Measurements from ENCODE around the gene PILRB. TPM values are rescaled to one million over a fixed set of nuclear protein-coding genes. Genes with fewer than 3 reads are reported as not detected.

Gene PILRB
- total RNA-seq, 6 experiments from 2014 or later = 12.0 to 36.2 (median 22.7) TPM

GRCh38 chr7:100386940-100387339, 29.0 kb downstream of the PILRB start:
- Histone ChIP-seq H3K27me3 (no peaks in the 10 kb centered on the region), H3K4me1 (no peaks in the 10 kb centered on the region), H3K9me3 (no peaks in the 10 kb centered on the region), H3K27ac (no peak overlapping the region), H3K36me3 (no peaks in the 10 kb centered on the region), H3K4me3 (no peak overlapping the region)
- ATAC-seq = no peak
- no peak for DNase-seq
- intact Hi-C loops (cut with DNase I) = no loop called here
- 60% methylated on average over 5 of the region's 5 CpGs for WGBS (ENCODE audit: insufficient coverage, low coverage, low lambda C conversion rate, missing lambda C conversion rate)
- TF ChIP-seq CTCF (IDR thresholded peaks at IDR 0.05) (no peak), POLR2A (IDR thresholded peaks at IDR 0.05) (no peak)

- no peaks in the 10 kb centered on the region for H3K4me1 ChIP-seq
- H3K27ac ChIP-seq = no peak overlapping the region
- intact Hi-C loops (cut with DNase I) = no loop called here
- no peak for TF ChIP-seq CTCF (IDR thresholded peaks at IDR 0.05)
- TF ChIP-seq POLR2A (IDR thresholded peaks at IDR 0.05) = no peak
- ATAC-seq (no peak), DNase-seq (no peak)
- no peak overlapping the region for H3K4me3 ChIP-seq
- 60% methylated on average over 2 of the region's 2 CpGs for WGBS (ENCODE audit: insufficient coverage, low coverage, low lambda C conversion rate, missing lambda C conversion rate)
- no peaks in the 10 kb centered on the region for H3K9me3 ChIP-seq
- H3K27me3 ChIP-seq = no peaks in the 10 kb centered on the region
- no peaks in the 10 kb centered on the region for H3K36me3 ChIP-seq
These were observed 29.8 kb downstream of the PILRB start for GRCh38 chr7:100387695-100388094.

GRCh38 chr7:100389437-100390088, 31.6 kb downstream of the PILRB start:
- Histone ChIP-seq H3K4me3 (no peak overlapping the region), H3K27me3 (no peaks in the 10 kb centered on the region), H3K4me1 (no peaks in the 10 kb centered on the region), H3K9me3 (no peaks in the 10 kb centered on the region), H3K27ac (no peak overlapping the region), H3K36me3 (no peaks in the 10 kb centered on the region)
- TF ChIP-seq POLR2A (IDR thresholded peaks at IDR 0.05) (no peak), CTCF (IDR thresholded peaks at IDR 0.05) (no peak)
- DNase-seq = no peak
- WGBS (ENCODE audit: insufficient coverage, low coverage, low lambda C conversion rate, missing lambda C conversion rate) = 55% methylated on average over 6 of the region's 9 CpGs
- intact Hi-C loops (cut with DNase I) = no loop called here
- no peak for ATAC-seq

DNA sequence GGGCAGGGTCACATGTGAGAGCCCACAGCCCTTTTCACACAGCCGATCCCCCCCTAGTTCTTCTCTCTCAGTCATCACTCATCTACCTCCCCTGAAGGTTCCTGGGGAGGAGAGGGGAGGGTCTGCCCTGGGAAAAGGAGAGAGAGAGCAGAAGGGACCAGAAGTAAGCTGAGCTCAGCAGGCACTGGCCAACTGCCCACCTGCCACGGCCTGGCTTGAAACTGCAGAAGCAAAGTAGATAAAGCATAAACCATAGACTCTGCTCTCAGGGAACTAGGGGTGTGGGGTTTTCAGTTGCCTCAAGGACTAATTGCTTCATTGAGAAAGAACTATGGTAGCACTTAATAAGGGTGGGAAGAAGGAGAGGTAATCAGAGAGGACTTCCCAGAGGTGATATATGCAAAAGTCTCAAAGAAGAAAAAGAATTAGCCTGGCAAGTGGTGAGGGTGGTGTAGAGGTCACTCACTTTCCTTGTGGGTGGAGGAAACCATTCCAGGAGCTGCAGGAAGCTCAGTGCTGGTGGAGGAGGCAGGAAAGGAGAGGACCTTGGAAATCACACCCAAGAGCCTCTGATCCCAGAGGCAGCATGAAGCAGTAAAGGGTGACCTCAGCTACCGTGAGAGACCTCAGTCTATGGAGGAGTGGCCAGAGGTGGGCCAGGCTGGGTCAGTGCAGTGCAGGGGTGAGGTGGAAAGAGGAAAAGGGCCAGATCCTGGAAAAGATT, 32.5 kb downstream of the PILRB start:
- H3K27me3 ChIP-seq = no peaks in the 10 kb centered on the region
- ATAC-seq (peak in 1 of 4 donors; percentile 23), DNase-seq (no peak)
- H3K27ac ChIP-seq = no peak overlapping the region
- 68% methylated on average over 3 of the region's 3 CpGs for WGBS (ENCODE audit: insufficient coverage, low coverage, low lambda C conversion rate, missing lambda C conversion rate)
- TF ChIP-seq POLR2A (IDR thresholded peaks at IDR 0.05) = no peak
- TF ChIP-seq CTCF (IDR thresholded peaks at IDR 0.05) = no peak
- no peaks in the 10 kb centered on the region for H3K36me3 ChIP-seq
- intact Hi-C loops (cut with DNase I) = no loop called here
- H3K9me3 ChIP-seq = no peaks in the 10 kb centered on the region
- H3K4me3 ChIP-seq = no peak overlapping the region
- no peaks in the 10 kb centered on the region for H3K4me1 ChIP-seq

All from right lobe of liver (tissue), 6 donors.